ENCODE measurements around the gene SYT3. TPM values are rescaled to one million over a fixed set of nuclear protein-coding genes. Genes with fewer than 3 reads are reported as not detected.

SYT3 gene
- polyA plus RNA-seq, 1 donor from 2014 or later, result 14.8 TPM

DNA sequence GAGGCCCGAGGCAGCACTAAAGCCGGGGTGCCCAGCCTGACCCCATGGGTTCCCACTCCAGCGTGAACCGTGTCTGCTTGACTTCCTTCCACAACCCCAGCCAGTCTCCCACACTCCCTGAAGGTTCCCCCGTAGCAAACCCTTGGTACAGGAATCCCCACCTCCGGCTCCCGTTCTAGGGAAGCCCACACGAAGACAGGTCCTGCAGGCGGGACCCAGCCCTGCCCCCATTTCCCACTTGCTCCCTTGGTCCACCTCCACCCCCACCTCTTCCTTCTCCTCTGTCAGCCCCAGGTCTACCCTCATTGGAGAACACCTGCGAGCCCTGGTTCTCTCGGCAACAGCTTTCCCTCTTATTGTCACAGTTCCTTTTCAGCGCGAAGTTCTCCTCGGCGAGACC lies 33.4 kb upstream of the SYT3 start:
- H3K9me3 ChIP-seq (ENCODE audit: low read length), result no peaks in the 10 kb centered on the region
- no peaks in the 10 kb centered on the region for H3F3A ChIP-seq (ENCODE audit: insufficient read depth, low read length, poor library complexity, severe bottlenecking)
- no peaks in the 10 kb centered on the region for H3K9me2 ChIP-seq (ENCODE audit: insufficient read depth, low read length)
- peaks cover 6% of the 10 kb centered on the region for H3K27me3 ChIP-seq (ENCODE audit: insufficient read depth, low read depth, low read length)
- no peak overlapping the region for H3K4me3 ChIP-seq (ENCODE audit: low read length)
- no peak overlapping the region for H3K9ac ChIP-seq (ENCODE audit: low read length)
- H3K36me3 ChIP-seq (ENCODE audit: insufficient read depth, low read length), result peaks cover 9% of the 10 kb centered on the region
- no peak overlapping the region for H3K27ac ChIP-seq (ENCODE audit: low read length)
- no peak for TF ChIP-seq TAF1 (IDR thresholded peaks at IDR 0.05; ENCODE audit: low read depth)
- H3K4me2 ChIP-seq (ENCODE audit: low read length), result no peak overlapping the region
- no peaks in the 10 kb centered on the region for H3K79me2 ChIP-seq (replicated peaks; ENCODE audit: insufficient read depth, low read length)
- no peak overlapping the region for H2AFZ ChIP-seq (ENCODE audit: low read depth, low read length)
- no peaks in the 10 kb centered on the region for H4K20me1 ChIP-seq (ENCODE audit: insufficient read depth)

DNA sequence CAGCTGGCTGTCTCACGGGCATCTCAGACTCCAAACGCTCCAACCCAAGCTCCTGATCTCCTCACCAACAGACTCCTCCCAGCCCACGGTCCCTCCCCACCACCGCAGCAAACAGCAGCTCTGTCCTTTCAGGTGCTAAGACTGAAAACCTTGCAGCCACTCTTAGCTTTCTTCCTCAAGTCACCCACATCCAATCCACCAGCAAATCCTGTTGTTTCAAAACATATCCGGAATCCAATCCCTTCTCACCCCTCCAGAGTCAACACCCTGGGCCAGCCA lies 30.4 kb upstream of the SYT3 start:
- no peak overlapping the region for H3K27ac ChIP-seq (ENCODE audit: low read length)
- TF ChIP-seq, protein P1, sequence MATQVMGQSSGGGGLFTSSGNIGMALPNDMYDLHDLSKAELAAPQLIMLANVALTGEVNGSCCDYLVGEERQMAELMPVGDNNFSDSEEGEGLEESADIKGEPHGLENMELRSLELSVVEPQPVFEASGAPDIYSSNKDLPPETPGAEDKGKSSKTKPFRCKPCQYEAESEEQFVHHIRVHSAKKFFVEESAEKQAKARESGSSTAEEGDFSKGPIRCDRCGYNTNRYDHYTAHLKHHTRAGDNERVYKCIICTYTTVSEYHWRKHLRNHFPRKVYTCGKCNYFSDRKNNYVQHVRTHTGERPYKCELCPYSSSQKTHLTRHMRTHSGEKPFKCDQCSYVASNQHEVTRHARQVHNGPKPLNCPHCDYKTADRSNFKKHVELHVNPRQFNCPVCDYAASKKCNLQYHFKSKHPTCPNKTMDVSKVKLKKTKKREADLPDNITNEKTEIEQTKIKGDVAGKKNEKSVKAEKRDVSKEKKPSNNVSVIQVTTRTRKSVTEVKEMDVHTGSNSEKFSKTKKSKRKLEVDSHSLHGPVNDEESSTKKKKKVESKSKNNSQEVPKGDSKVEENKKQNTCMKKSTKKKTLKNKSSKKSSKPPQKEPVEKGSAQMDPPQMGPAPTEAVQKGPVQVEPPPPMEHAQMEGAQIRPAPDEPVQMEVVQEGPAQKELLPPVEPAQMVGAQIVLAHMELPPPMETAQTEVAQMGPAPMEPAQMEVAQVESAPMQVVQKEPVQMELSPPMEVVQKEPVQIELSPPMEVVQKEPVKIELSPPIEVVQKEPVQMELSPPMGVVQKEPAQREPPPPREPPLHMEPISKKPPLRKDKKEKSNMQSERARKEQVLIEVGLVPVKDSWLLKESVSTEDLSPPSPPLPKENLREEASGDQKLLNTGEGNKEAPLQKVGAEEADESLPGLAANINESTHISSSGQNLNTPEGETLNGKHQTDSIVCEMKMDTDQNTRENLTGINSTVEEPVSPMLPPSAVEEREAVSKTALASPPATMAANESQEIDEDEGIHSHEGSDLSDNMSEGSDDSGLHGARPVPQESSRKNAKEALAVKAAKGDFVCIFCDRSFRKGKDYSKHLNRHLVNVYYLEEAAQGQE (IDR thresholded peaks at IDR 0.05; ENCODE audit: borderline replicate concordance), result no peak
- TF ChIP-seq RAD21 (conservative IDR thresholded peaks at IDR 0.05) (no peak), SMC3 (conservative IDR thresholded peaks at IDR 0.05; ENCODE audit: poor library complexity) (no peak), TAF1 (IDR thresholded peaks at IDR 0.05; ENCODE audit: low read depth) (no peak), MXI1 (conservative IDR thresholded peaks at IDR 0.05; ENCODE audit: poor library complexity, severe bottlenecking) (no peak), EP300 (conservative IDR thresholded peaks at IDR 0.05; ENCODE audit: poor library complexity, severe bottlenecking) (no peak), EZH2 (IDR thresholded peaks at IDR 0.05; ENCODE audit: borderline replicate concordance, insufficient read depth, low read length, poor library complexity, severe bottlenecking) (no peak), POLR2AphosphoS5 (IDR thresholded peaks at IDR 0.05) (no peak)
- TF ChIP-seq, protein P2, sequence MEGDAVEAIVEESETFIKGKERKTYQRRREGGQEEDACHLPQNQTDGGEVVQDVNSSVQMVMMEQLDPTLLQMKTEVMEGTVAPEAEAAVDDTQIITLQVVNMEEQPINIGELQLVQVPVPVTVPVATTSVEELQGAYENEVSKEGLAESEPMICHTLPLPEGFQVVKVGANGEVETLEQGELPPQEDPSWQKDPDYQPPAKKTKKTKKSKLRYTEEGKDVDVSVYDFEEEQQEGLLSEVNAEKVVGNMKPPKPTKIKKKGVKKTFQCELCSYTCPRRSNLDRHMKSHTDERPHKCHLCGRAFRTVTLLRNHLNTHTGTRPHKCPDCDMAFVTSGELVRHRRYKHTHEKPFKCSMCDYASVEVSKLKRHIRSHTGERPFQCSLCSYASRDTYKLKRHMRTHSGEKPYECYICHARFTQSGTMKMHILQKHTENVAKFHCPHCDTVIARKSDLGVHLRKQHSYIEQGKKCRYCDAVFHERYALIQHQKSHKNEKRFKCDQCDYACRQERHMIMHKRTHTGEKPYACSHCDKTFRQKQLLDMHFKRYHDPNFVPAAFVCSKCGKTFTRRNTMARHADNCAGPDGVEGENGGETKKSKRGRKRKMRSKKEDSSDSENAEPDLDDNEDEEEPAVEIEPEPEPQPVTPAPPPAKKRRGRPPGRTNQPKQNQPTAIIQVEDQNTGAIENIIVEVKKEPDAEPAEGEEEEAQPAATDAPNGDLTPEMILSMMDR (IDR thresholded peaks at IDR 0.05; ENCODE audit: poor library complexity, severe bottlenecking), result no peak
- H2AFZ ChIP-seq (ENCODE audit: low read depth, low read length), result no peak overlapping the region
- H3K9ac ChIP-seq (ENCODE audit: low read length), result no peak overlapping the region
- no peaks in the 10 kb centered on the region for H3K36me3 ChIP-seq (ENCODE audit: insufficient read depth, low read length)
- H3F3A ChIP-seq (ENCODE audit: insufficient read depth, low read length, poor library complexity, severe bottlenecking), result no peaks in the 10 kb centered on the region
- H4K20me1 ChIP-seq (ENCODE audit: insufficient read depth), result no peaks in the 10 kb centered on the region
- peaks cover 14% of the 10 kb centered on the region for H3K27me3 ChIP-seq (ENCODE audit: insufficient read depth, low read depth, low read length)
- H3K4me2 ChIP-seq (ENCODE audit: low read length), result no peak overlapping the region
- H3K9me3 ChIP-seq (ENCODE audit: low read length), result no peaks in the 10 kb centered on the region
- H3K79me2 ChIP-seq (replicated peaks; ENCODE audit: insufficient read depth, low read length), result no peaks in the 10 kb centered on the region
- no peak overlapping the region for H3K4me3 ChIP-seq (ENCODE audit: low read length)
- H3K9me2 ChIP-seq (ENCODE audit: insufficient read depth, low read length), result no peaks in the 10 kb centered on the region
